NCI-H2196 treated with DMSO at 0.1 percent for 48 hours (cell line): ENCODE data around the gene SNTG2.

Experiments used
- DNase-seq: peaks from one replicate; lab custom pipeline; 2025; ENCODE audit not compliant: unreplicated experiment; lab: John Stamatoyannopoulos, UW

Gene SNTG2

GRCh38 chr2:1265454-1265853 lies 314.8 kb downstream of the SNTG2 start:
- no peak for DNase-seq

DNA sequence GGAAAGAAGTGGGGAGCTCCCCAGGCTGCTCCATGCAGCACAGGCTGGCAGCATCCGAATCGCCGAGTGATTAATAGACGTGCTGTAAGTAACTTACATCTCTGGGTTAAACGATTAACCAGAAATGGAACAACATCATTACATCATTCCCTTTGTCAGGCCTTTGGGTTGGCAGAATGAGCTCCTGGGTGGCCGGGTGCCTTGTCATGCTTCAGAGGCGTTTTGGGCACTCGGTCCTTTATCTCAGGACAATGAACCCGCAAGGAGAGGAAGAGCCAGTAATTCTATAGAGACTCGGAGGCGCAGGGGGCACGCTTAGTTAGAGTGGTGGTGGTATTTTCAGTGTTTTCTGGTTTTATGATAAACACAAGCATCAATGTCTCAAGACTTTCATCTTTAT lies 315.7 kb downstream of the SNTG2 start:
- no peak for DNase-seq

DNA sequence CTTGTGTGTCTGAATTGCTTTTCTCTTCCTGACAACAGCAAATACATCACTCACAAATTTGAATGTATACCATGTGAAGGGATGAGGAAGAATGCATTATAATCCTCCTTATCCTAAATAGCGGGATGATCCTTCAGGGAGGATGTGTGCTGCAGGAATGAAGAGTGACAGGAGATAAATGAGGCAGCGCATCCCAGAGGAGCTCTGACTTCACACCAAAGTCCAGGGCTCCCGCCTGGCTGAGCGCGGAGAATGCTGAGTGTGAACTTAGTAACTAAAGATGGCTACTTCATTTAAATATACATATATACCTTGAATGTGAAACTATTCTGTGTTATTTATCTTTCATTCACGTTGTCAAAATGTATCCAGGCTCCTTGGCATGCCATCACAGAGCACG lies 317.4 kb downstream of the SNTG2 start:
- no peak for DNase-seq

DNA sequence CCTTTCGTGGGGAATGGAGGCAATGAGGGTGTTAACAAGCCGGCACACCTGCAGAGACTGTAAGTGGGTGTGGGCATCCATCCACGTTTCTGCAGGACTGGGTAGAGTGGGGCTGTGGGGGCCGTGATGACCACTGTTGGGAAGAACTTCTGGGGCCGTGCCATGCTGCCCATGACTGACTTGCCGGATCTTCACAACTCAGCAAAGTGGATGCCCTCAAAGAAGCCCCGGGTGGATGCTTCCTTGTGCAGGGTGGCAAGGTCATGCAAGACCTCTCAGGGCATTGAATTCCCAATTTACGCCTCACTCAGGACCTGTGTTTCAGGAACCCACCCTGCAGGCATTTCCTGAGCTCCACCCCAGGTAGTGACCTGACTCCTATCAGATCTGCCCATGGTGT lies 319.2 kb downstream of the SNTG2 start:
- no peak for DNase-seq

DNA sequence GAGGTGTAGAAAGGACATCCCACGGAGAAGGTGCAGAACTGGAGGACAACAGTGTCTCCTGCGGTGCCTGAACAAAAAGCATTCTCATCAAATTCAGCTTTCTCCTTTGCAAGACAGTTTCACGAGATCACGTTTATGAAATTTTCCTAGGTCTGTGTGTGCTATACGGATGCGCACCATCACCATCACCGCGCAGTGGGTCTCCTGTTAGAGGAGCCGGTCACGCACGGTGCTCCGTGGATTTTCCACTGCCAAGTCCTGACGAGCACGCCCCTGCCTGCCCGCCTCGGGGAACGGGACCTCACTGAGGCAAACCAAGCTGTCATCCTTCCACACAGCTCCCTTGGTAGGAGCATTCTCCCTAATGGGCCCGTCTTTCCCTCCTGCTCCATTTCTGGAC lies 322.2 kb downstream of the SNTG2 start:
- DNase-seq, result no peak

- DNase-seq, result no peak
Observed at GRCh38 chr2:1277634-1278033, 327.0 kb downstream of the SNTG2 start.

DNA sequence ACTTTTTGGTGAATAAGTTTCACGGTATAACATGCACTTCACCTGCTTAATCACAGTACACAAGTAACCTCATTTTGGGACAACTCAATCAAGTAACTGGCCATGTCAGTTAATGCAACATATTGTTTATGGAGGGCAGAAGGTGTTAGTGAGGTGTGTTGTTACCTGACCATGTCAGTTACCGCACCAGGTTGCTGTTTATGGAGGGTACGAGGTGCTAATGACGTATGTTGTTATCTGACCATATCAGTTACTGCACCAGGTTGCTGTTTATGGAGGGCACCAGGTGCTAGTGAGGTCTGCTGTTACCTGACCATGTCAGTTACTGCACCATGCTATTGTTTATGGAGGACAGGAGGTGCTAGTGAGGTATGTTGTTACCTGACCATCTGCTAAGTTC lies 327.5 kb downstream of the SNTG2 start:
- DNase-seq, result no peak

DNA sequence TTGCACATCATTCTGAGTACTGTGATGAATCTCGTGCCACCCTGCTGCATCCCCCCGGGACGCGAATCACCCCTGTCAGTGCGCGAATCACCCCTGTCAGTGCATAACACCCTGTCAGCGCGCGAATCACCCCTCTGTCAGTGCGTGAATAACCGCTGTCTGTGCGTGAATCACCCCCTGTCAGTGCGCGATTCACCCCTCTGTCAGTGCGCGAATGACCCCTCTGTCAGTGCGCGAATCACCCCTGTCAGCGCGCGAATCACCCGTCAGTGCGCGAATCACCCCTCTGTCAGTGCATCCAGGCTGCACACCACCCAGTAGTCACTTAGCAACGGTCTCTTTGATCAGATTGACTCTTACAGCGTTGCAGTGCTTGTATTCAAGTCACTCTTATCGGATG lies 328.2 kb downstream of the SNTG2 start:
- no peak for DNase-seq

- DNase-seq, result no peak
Observed at GRCh38 chr2:1282552-1282951, 331.9 kb downstream of the SNTG2 start.

DNA sequence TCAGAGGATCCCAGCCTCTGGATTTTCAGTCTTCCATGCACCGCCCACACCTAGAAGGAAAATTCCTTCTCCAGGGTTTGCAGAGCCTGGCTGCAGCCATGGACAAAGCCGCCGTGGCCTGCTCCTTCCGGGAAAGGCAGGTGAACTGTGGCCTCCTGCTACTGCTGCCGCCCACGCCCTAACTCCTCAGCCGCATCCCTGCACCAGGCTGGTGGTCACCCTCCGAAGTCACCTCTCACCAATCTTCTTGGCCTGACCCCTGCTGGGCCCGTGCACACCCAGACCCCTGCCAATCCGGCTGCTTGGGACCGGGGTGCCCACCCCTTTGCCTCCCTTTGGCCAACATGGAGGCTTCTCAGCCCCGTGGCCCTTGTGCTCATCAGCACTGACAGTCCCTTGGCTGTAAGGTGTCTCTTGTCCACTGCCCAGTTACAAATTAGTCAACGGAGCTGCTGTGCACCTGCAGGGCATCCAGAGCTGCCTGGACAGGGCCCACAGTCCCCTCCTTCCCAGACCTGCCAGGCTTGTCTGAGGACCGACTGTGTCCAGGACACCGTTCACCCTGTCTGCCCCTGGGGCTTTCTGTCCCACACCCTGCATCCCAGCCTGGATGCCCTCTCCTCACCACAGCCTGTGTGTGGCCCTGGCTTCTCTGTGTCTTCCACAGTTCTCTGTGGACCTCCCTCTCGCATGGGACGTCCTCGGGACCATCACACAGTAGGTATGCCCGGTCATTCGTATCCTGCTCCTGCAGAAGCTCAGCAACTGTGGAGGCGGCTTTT lies 332.6 kb downstream of the SNTG2 start:
- no peak for DNase-seq

DNA sequence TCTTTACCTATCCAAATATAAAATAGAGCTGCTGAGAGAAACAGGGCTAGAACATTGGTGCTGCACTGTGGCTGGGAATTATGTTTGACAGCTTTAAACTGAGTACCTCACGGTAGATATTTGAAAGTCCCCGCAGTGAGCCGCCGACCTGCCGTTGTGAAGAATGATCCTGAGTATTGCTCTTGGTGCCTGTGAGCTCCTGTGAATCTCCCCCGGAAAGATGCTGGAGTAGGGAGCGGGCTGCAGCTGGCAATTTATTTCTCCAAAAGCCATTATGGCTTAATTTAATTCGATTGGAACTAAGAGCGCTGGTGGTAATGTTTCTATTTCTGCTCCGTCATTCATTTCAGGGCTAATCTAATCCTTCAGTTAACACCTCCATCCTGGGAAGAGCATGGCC lies 333.2 kb downstream of the SNTG2 start:
- DNase-seq, result no peak

DNA sequence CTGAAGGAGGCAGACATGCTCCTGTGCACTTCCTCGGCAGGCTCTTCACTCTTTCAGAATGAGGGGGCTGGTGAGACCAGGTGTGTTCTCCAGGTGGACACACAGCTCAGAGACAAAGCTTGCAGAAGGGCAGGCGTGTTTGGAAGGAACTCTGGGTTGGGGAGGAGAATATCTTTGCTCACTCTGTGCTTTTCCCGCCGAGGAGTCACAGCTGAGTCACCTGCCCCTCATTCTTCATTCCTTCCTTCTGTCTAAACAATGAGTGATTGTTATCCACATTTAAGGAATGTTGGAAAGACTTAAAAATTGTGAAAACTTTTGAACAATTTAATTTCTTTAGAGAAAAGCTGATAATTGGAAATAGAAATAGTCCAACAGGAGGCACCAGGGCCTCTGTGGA lies 336.3 kb downstream of the SNTG2 start:
- DNase-seq, result no peak

- DNase-seq, result no peak
Observed at GRCh38 chr2:1287427-1287826, 336.8 kb downstream of the SNTG2 start.

GRCh38 chr2:1294900-1295299 lies 344.3 kb downstream of the SNTG2 start:
- no peak for DNase-seq

GRCh38 chr2:1295740-1296139 lies 345.1 kb downstream of the SNTG2 start:
- DNase-seq, result no peak

DNA sequence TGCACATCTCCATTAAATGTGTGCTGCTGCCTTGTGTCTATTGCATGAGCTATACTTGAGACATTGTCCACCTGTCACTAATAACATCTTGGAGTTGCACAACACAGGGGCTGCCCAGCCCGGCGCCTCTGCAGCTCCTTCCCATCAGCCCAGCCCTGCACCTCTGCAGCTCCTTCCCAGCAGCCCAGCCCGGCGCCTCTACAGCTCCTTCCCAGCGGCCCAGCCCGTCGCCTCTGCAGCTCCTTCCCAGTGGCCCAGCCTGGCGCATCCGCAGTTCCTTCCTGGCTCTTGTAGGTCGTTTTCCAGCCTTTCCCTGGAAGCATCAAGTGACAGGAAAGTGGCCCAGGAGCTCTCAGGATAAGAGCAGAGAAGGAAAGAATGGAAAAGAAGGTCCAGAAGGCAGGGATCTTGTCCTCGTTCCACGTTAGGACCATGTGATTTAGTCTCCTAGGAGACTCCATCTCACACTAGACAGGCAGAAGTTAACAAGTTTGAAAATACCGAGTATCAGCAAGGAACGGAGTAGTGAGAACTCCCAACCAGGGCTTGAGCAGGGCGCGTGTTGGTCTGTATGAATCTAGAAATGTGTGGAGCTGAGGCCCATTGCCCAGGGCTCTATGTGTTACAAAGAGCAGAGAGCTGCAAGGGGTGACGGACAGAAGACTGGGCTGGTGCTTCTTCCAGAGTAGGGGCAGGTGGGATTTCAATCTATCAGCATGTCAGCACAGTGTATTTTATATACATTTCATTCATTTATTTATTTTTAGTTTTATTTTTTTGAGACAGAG lies 346.9 kb downstream of the SNTG2 start:
- DNase-seq, result no peak

- DNase-seq, result no peak
Observed at GRCh38 chr2:1299043-1299442, 348.4 kb downstream of the SNTG2 start.

DNA sequence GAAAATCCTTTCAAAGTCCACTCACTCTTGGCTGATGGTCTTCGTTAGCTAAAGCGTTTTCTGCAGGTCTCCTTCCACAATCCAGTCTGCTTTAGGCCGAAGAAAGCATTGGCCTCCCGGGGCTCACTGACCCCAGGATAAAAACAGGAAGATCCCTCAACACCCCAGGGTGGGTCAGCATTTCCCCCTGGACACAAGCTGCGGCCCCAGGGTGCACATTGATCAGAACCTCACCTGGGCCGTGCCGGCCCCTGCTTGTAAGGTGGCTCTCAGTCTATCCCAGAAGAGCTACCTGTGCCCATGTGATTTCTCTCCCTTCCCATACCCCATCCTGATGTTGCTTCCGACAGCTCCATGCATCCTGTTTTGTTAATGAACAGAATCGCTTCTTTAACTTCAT lies 349.6 kb downstream of the SNTG2 start:
- no peak for DNase-seq

- DNase-seq, result no peak
Observed at GRCh38 chr2:1301056-1301455, 350.4 kb downstream of the SNTG2 start.

- DNase-seq, result no peak
Observed at GRCh38 chr2:1305342-1306013, 354.8 kb downstream of the SNTG2 start.

DNA sequence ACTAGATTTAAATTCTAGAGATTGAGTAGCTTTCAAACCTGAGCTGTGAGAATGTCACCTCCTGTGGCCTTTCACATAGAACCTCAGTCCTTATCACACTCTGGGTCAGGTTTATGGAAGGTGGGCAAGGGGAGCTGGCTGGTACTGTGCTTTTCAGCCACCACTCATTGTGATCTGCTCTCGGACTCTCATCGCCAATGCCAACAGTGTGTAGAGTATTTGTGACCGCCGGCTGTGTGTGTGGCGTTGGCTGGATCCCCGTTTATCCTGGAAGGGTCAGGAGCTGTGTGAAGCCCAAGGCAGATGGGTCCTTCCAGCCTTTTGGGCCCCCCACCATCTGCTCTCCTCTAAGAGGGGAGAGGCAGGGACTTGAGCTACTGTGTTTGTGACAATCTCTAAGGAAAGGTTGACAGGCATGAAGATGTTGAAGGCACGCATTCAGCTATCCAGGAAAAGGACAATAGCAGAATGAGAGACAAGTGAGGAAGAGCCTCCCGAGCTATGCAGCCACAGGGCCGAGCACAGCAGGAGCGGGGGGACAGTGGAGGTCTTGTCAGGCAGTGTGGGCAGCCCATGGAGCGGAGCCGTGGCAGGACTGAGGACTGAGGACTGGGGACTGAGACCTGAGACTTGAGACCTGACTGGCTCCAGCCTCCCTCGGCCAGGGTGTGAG lies 355.5 kb downstream of the SNTG2 start:
- DNase-seq, result no peak
